Type B pancreatic cell (in vitro differentiated cells): ENCODE measurements around the gene ITPK1. TPM values are rescaled to one million over a fixed set of nuclear protein-coding genes. Genes with fewer than 3 reads are reported as not detected.
"Not testable (repeated sequence)": the region's sequence is repeated elsewhere in the genome, so short reads cannot be mapped to it uniquely, and the experiment has no call there.

Source experiments
- DNase-seq: peaks from one replicate; pipeline ENCODE4 v3.0.0; 2021; ENCODE audit warnings: mixed read lengths; ENCODE audit not compliant: unreplicated experiment; ENCODE audit errors: extremely low spot score
- H3K27ac Mint-ChIP-seq: 2 replicates; pipeline ENCODE4 v1.8.0; 2021; ENCODE audit warnings: mild to moderate bottlenecking, mixed read lengths
- H3K27me3 Mint-ChIP-seq: 2 replicates; pipeline ENCODE4 v1.8.0; 2021; ENCODE audit warnings: mixed read lengths
- H3K36me3 Mint-ChIP-seq: 2 replicates; pipeline ENCODE4 v1.8.0; 2021; ENCODE audit warnings: mixed read lengths
- H3K4me1 Mint-ChIP-seq: one replicate; pipeline ENCODE4 v1.8.0; 2021; ENCODE audit warnings: mixed read lengths; ENCODE audit not compliant: unreplicated experiment
- H3K4me3 Mint-ChIP-seq: 2 replicates; pipeline ENCODE4 v1.8.0; 2021; ENCODE audit warnings: mild to moderate bottlenecking, mixed read lengths
- H3K9me3 Mint-ChIP-seq: 2 replicates; pipeline ENCODE4 v1.8.0; 2021; ENCODE audit warnings: mixed read lengths
- CTCF ChIP-seq: fragments of 200-600 bp; sonication (generic); conservative IDR thresholded peaks from 2 replicates; pipeline ENCODE4 v1.5.0; 2021; ENCODE audit warnings: antibody characterized with exemption, mild to moderate bottlenecking
- total RNA-seq: library from RNA; stranded (reverse); gene quantifications from 2 replicates; pipeline ENCODE4 v1.2.1, GENCODE V29; 2021; ENCODE audit warnings: low replicate concordance

ITPK1 gene
- total RNA-seq, 1 donor from 2014 or later = 40.2 TPM

DNA sequence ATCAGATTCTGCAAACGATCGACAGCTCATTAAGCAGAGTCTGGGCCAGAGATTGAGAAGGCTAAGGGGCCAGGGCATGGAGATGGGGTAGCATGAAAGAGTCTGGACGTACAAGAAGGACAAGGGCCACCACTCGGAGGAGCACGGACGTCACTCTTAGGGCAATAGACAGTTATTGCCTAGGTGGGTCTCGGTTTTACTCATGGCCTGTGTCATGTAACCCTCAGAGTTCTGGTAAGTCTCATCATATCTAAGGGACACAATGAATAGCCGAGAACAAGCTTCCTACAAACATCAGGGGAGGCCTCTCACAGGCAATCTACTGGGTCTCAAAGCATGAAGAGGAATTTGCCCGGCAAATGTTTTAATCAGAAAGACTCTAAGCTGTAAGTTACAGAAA lies 30.4 kb upstream of the ITPK1 start:
- Mint-ChIP-seq H3K4me3 (no peak overlapping the region), H3K36me3 (no peaks in the 10 kb centered on the region), H3K27me3 (no peaks in the 10 kb centered on the region), H3K27ac (no peak overlapping the region), H3K4me1 (peaks cover 12% of the 10 kb centered on the region), H3K9me3 (no peaks in the 10 kb centered on the region)
- TF ChIP-seq CTCF = no peak
- DNase-seq = no peak

DNA sequence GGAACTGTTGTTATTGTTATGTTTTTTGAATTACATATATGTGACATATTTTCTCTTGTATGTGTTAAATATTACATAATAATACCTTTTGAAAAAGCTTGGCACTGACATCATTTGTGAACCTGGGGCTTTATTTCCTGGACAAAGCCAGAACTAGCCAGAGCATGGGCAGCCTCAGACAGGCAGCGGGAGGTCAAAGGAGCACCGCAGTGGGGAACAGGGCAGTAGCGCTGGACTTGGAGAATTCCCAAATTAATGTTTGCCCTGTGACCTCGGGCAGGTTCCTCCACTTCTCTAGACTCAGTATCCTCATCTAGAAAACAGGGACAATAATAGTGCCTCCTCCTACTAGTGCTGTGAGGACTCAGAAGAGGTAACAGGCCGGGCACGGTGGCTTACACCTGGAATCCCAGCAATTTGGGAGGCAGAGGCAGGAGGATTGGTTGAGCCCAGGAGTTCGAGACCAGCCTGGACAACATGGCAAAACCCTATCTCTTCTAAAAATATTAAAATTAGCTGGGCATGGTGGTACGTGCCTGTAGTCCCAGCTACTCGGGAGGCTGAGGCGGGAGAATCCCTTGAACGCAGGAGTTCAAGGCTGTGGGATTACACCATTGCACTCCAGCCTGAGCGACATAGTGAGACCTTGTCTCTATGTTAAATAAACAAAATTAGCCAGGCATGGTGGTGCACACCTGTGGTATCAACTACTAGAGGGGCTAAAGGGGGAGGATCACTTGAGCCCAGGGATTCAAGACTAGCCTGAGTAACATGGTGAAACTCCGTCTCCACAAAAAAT lies 27.3 kb upstream of the ITPK1 start:
- no peak for TF ChIP-seq CTCF
- H3K27ac Mint-ChIP-seq = no peak overlapping the region
- H3K36me3 Mint-ChIP-seq = no peaks in the 10 kb centered on the region
- no peak for DNase-seq
- H3K4me3 Mint-ChIP-seq = no peak overlapping the region
- H3K9me3 Mint-ChIP-seq = no peaks in the 10 kb centered on the region
- H3K27me3 Mint-ChIP-seq = peaks cover 4% of the 10 kb centered on the region
- peaks cover 8% of the 10 kb centered on the region for H3K4me1 Mint-ChIP-seq

DNA sequence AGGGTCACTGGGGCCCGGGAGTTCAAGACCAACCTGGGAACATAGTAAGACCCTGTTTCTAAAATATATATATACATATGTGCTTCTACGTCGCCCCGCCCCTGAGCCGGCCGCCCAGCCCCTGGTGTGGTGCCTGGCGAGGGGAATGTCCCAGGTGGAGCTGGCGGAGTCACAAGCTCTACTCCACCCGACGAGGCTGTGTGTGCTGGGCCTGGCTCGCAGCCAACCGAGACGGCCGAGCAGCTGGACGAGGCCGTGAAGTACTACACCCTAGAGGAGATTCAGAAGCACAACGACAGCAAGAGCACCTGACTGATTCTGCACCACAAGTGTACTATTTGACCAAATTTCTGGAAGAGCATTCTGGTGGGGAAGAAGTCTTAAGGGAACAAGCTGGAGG lies 22.1 kb upstream of the ITPK1 start:
- no peaks in the 10 kb centered on the region for H3K9me3 Mint-ChIP-seq
- peaks cover 11% of the 10 kb centered on the region for H3K4me1 Mint-ChIP-seq
- no peak for DNase-seq
- peak; percentile 20 for TF ChIP-seq CTCF
- peak overlapping the region; percentile 45 for H3K27ac Mint-ChIP-seq
- H3K27me3 Mint-ChIP-seq = peaks cover 4% of the 10 kb centered on the region
- H3K4me3 Mint-ChIP-seq = no peak overlapping the region
- no peaks in the 10 kb centered on the region for H3K36me3 Mint-ChIP-seq

DNA sequence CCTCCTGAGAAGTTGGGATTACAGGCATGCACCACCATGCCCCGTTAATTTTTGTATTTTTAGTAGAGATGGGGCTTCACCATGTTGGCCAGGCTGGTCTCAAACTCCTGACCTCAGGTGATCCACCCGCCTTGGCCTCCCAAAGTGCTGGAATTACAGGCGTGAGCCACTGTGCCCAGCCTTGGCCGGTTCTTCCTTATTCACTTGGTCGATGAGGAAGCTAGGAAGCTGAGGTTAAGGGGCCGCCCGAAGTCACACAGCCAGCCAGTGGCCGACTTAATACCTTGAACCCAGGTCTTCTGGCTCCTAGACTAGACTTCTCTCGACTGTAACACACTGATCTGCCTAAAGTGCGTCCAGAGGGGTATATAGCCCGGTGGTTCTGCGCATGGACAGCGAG lies 20.8 kb upstream of the ITPK1 start:
- not testable (repeated sequence) for H3K9me3 Mint-ChIP-seq, DNase-seq, H3K36me3 Mint-ChIP-seq, H3K27me3 Mint-ChIP-seq, H3K27ac Mint-ChIP-seq, H3K4me3 Mint-ChIP-seq
- H3K4me1 Mint-ChIP-seq = peaks cover 11% of the 10 kb centered on the region

- Mint-ChIP-seq H3K4me3 (no peak overlapping the region), H3K36me3 (no peaks in the 10 kb centered on the region), H3K9me3 (no peaks in the 10 kb centered on the region), H3K27me3 (peaks cover 4% of the 10 kb centered on the region), H3K27ac (no peak overlapping the region), H3K4me1 (peaks cover 11% of the 10 kb centered on the region)
- no peak for TF ChIP-seq CTCF
- no peak for DNase-seq
Observed at GRCh38 chr14:93136009-93136408, 20.3 kb upstream of the ITPK1 start.

GRCh38 chr14:93135399-93135798 lies 19.7 kb upstream of the ITPK1 start:
- Mint-ChIP-seq H3K4me3 (no peak overlapping the region), H3K4me1 (peaks cover 11% of the 10 kb centered on the region), H3K9me3 (no peaks in the 10 kb centered on the region), H3K27me3 (peaks cover 4% of the 10 kb centered on the region), H3K27ac (no peak overlapping the region), H3K36me3 (no peaks in the 10 kb centered on the region)
- DNase-seq = no peak
- TF ChIP-seq CTCF = no peak
